BJ (cell line): ENCODE results near the gene HID1. TPM values are rescaled to one million over a fixed set of nuclear protein-coding genes. Genes with fewer than 3 reads are reported as not detected.
A peak's percentile ranks its signal among the peaks of the same experiment; 100 is the strongest.

Experiments used
- CTCF ChIA-PET: fragments of 350-600 bp; formaldehyde crosslinking; extraction: SDS; loops from one replicate; lab custom pipeline; 2021; ENCODE audit warnings: antibody characterized with exemption, inconsistent platforms; lab: Yijun Ruan, JAX
- POLR2A ChIA-PET: fragments of 300-600 bp; sonication (Branson Sonifier 250); formaldehyde crosslinking; extraction: SDS; loops from one replicate; lab custom pipeline; 2021; ENCODE audit warnings: antibody characterized with exemption; lab: Charles Lee
- DNase-seq: peaks from one replicate; pipeline ENCODE4 v3.0.0-alpha.2; 2011; ENCODE audit warnings: low read depth
- H3K27me3 ChIP-seq: 2 replicates; pipeline ENCODE4 v1.6.0; 2011; ENCODE audit warnings: low read length; ENCODE audit not compliant: control insufficient read depth, insufficient read depth
- H3K36me3 ChIP-seq: 2 replicates; pipeline ENCODE4 v1.5.1; 2011; ENCODE audit warnings: low read length; ENCODE audit not compliant: control insufficient read depth, insufficient read depth
- H3K4me3 ChIP-seq: 2 replicates; pipeline ENCODE4 v1.5.1; 2011; ENCODE audit warnings: low read depth, mild to moderate bottlenecking, control low read depth, low read length
- CTCF ChIP-seq: IDR thresholded peaks from 2 replicates; pipeline ENCODE4 v1.5.1; 2011; ENCODE audit warnings: low read depth, mild to moderate bottlenecking, control low read depth, inconsistent platforms, low read length, moderate library complexity; ENCODE audit not compliant: insufficient read depth
- polyA plus RNA-seq: library from polyadenylated mRNA; depleted of rRNA; stranded (reverse); fragments of >200 nt; gene quantifications from 2 replicates; pipeline ENCODE4 v1.2.3, GENCODE V29; 2011

The HID1 gene
- polyA plus RNA-seq, 1 experiment, result 1.8 TPM

GRCh38 chr17:74959826-74960515, 12.6 kb downstream of the HID1 start:
- no peak for DNase-seq
- CTCF ChIA-PET, result interaction anchor here (1.0 to 5.2 kb wide), 20 partner anchors 8 to 248 kb away, joined by 3 to 52 read pairs (median 12); partner anchors contain the start of genes CDR2L, HID1, KCTD2 and MRPL58
- H3K4me3 ChIP-seq, result no peak overlapping the region
- peaks cover 5% of the 10 kb centered on the region; the same call in 1 of the 2 replicates for H3K27me3 ChIP-seq
- no peak for TF ChIP-seq CTCF
- H3K36me3 ChIP-seq, result no peaks in the 10 kb centered on the region
- POLR2A ChIA-PET, result no interaction called here

GRCh38 chr17:74957935-74958740, 14.4 kb downstream of the HID1 start:
- DNase-seq, result no peak
- H3K4me3 ChIP-seq, result no peak overlapping the region
- H3K36me3 ChIP-seq, result no peaks in the 10 kb centered on the region
- ChIA-PET POLR2A (no interaction called here), CTCF (interaction anchor here (0.5 to 3.9 kb wide), 48 partner anchors 10 to 1683 kb away, joined by 3 to 48 read pairs (median 4); partner anchors contain the start of genes ATP5PD, CDR2L, HID1 and KCTD2)
- H3K27me3 ChIP-seq, result peaks cover 7% of the 10 kb centered on the region
- peak; percentile 93 for TF ChIP-seq CTCF

- H3K36me3 ChIP-seq, result no peaks in the 10 kb centered on the region
- ChIA-PET POLR2A (no interaction called here), CTCF (interaction anchor here (0.6 to 3.9 kb wide), 8 partner anchors 8 to 164 kb away, joined by 3 to 48 read pairs (median 7); partner anchors contain the start of genes MRPL58, OTOP2, OTOP3 and USH1G)
- no peak for TF ChIP-seq CTCF
- peaks cover 9% of the 10 kb centered on the region for H3K27me3 ChIP-seq
- H3K4me3 ChIP-seq, result no peak overlapping the region
- DNase-seq, result no peak
Observed at GRCh38 chr17:74956093-74956492, 16.5 kb downstream of the HID1 start.

GRCh38 chr17:74954665-74955421, 17.7 kb downstream of the HID1 start:
- H3K36me3 ChIP-seq, result no peaks in the 10 kb centered on the region
- H3K27me3 ChIP-seq, result peaks cover 12% of the 10 kb centered on the region
- DNase-seq, result no peak
- TF ChIP-seq CTCF, result no peak
- H3K4me3 ChIP-seq, result no peak overlapping the region
- ChIA-PET CTCF (interaction anchor here (0.6 to 3.5 kb wide), 7 partner anchors 11 to 173 kb away, joined by 3 to 48 read pairs (median 3); partner anchors contain the start of genes MRPL58, OTOP2 and USH1G), POLR2A (no interaction called here)
